ENCODE results near the gene PCF11.

DNA sequence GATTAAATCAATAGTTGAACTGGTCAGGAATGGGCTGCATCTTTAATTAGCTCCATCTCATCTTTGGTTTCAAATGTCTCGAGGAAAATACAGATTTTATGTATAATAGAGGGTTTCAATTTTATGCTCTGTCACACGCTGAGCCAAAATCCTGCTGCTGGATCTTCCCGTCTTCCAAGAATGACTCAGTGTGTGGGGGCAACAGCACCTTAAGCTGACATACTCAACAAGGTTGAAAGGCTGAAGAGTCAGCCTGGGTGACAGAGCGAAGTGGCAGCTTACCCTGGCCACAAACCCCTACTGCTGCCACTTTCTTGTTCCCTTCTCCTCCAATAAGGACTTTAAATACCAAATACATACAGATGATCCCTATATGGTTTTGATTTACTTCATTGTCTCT lies 9.0 kb upstream of the PCF11 start:
- TF ChIP-seq, protein P1, sequence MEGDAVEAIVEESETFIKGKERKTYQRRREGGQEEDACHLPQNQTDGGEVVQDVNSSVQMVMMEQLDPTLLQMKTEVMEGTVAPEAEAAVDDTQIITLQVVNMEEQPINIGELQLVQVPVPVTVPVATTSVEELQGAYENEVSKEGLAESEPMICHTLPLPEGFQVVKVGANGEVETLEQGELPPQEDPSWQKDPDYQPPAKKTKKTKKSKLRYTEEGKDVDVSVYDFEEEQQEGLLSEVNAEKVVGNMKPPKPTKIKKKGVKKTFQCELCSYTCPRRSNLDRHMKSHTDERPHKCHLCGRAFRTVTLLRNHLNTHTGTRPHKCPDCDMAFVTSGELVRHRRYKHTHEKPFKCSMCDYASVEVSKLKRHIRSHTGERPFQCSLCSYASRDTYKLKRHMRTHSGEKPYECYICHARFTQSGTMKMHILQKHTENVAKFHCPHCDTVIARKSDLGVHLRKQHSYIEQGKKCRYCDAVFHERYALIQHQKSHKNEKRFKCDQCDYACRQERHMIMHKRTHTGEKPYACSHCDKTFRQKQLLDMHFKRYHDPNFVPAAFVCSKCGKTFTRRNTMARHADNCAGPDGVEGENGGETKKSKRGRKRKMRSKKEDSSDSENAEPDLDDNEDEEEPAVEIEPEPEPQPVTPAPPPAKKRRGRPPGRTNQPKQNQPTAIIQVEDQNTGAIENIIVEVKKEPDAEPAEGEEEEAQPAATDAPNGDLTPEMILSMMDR (IDR thresholded peaks at IDR 0.05): no peak
- TF ChIP-seq POLR2A (IDR thresholded peaks at IDR 0.05): no peak

All from adrenal gland (tissue), 5 donors.